ENCODE results near the gene WNT4. TPM values are rescaled to one million over a fixed set of nuclear protein-coding genes. Genes with fewer than 3 reads are reported as not detected.

The WNT4 gene
- total and polyA plus RNA-seq, 2 of the 8 experiments (the other 6 are each of a cell fraction or from before 2014, with no cell fraction given) = 1.3 to 6.6 TPM

- Histone ChIP-seq H2BK20ac (ENCODE audit: low read length) (no peak overlapping the region), H4K20me1 (replicated peaks in 1 of 2; ENCODE audit: control insufficient read depth in 1 of 2, insufficient read depth in 2 of 2, low read length in 2 of 2) (peaks cover 2% of the 10 kb centered on the region in 2 experiments), H3K23ac (ENCODE audit: insufficient read length) (no peak overlapping the region), H3K79me1 (ENCODE audit: low read depth, low read length) (no peaks in the 10 kb centered on the region), H3K27me3 (replicated peaks in 1 of 4; ENCODE audit: control insufficient read depth in 3 of 4, extremely low read depth in 1 of 4, insufficient read depth in 3 of 4, low read length in 3 of 4) (0 out of 7 replicates have a peak, but pooled peaks cover 0 to 2% (median 0%) of the 10 kb centered on the region in 4 experiments), H2AFZ (ENCODE audit: low read length) (no peak overlapping the region), H2BK5ac (ENCODE audit: low read depth, low read length) (no peak overlapping the region), H3K9ac (replicated peaks in 1 of 4; ENCODE audit: extremely low read depth in 1 of 4, low read depth in 3 of 4, low read length in 3 of 4) (no peak overlapping the region), H4K8ac (ENCODE audit: extremely low read depth, insufficient read depth, low read length) (no peak overlapping the region), H4K5ac (ENCODE audit: insufficient read length, low read depth, low read length) (no peak overlapping the region), H3K4me2 (ENCODE audit: insufficient read depth in 1 of 2, low read depth in 2 of 2, low read length in 2 of 2) (no peak overlapping the region), H3K4me1 (replicated peaks in 1 of 4; ENCODE audit: control insufficient read depth in 3 of 4, insufficient read depth in 4 of 4, low read length in 3 of 4) (peaks cover 0 to 16% (median 11%) of the 10 kb centered on the region in 4 experiments; a peak in 5 of 7 replicates), H3K27ac (ENCODE audit: low read depth, low read length) (no peak overlapping the region), H3K23me2 (ENCODE audit: low read depth, low read length) (no peaks in the 10 kb centered on the region), H3K9me3 (ENCODE audit: insufficient read depth in 2 of 2, low read depth in 1 of 2, low read length in 1 of 2) (no peaks in the 10 kb centered on the region), H2BK12ac (ENCODE audit: low read depth, low read length) (no peak overlapping the region), H2BK15ac (ENCODE audit: low read length) (no peak overlapping the region), H2BK120ac (replicated peaks; ENCODE audit: low read depth, low read length) (no peak overlapping the region), H3K18ac (ENCODE audit: extremely low read depth, low read length) (no peak overlapping the region), H2AK5ac (ENCODE audit: low read depth, low read length) (no peak overlapping the region), H4K91ac (replicated peaks; ENCODE audit: insufficient read length, low read length) (no peak overlapping the region), H3K36me3 (ENCODE audit: control insufficient read depth in 2 of 4, insufficient read depth in 4 of 4, low read length in 3 of 4) (no peaks in the 10 kb centered on the region; a peak in 1 of 8 replicates), H3K79me2 (ENCODE audit: control insufficient read depth in 1 of 2, insufficient read depth in 2 of 2, low read length in 2 of 2) (no peaks in the 10 kb centered on the region), H3K56ac (replicated peaks; ENCODE audit: insufficient read length, low read depth, low read length) (no peak overlapping the region), H3K14ac (ENCODE audit: insufficient read length) (no peak overlapping the region), H3K4me3 (ENCODE audit: extremely low read depth in 1 of 4, insufficient read depth in 2 of 4, low read depth in 3 of 4, low read length in 4 of 4) (no peak overlapping the region), H3K4ac (replicated peaks; ENCODE audit: insufficient read length, low read depth, low read length) (no peak overlapping the region)
- no peak for TF ChIP-seq TAF7 (optimal IDR thresholded peaks at IDR 0.05; ENCODE audit: borderline replicate concordance, low read depth, low read length)
- no peak for TF ChIP-seq SP2 (IDR thresholded peaks at IDR 0.05; ENCODE audit: low read length)
- TF ChIP-seq MAX (IDR thresholded peaks at IDR 0.05) = no peak
- no peak for TF ChIP-seq USF2 (IDR thresholded peaks at IDR 0.05; ENCODE audit: low read length)
- ChIA-PET CTCF (ENCODE audit: partially characterized antibody) (interaction anchor here (0.7 to 13.1 kb wide), 30 partner anchors 9 to 371 kb away, joined by 3 to 149 read pairs (median 4); partner anchors contain the start of gene WNT4), POLR2A (ENCODE audit: partially characterized antibody) (no interaction called here)
- 89% methylated on average over 4 of the region's 4 CpGs; no CpG with 5 or more reads in 1 of the 2 experiments for WGBS, 2 experiments (ENCODE audit: extremely low coverage in 1 of 2, insufficient coverage in 1 of 2, insufficient read length in 1 of 2, insufficient replicate concordance in 2 of 2, low coverage in 1 of 2, low lambda C conversion rate in 2 of 2, missing lambda C conversion rate in 1 of 2)
- FAIRE-seq (no peak), DNase-seq (ENCODE audit: low read depth in 1 of 2, low spot score in 2 of 2) (no peak)
Observed at GRCh38 chr1:22131062-22131461, 11.8 kb downstream of the WNT4 start.
